GM21526 (cell line): ENCODE results near the gene CHAD.

Experiments
- ATAC-seq: cut with Tn5 transposase; IDR thresholded peaks from one replicate; pipeline ENCODE4 v1.9.1; 2021; ENCODE audit warnings: moderate library complexity; ENCODE audit not compliant: unreplicated experiment, low FRiP score

CHAD gene

GRCh38 chr17:50460831-50461526, 7.7 kb downstream of the CHAD start:
- no peak for ATAC-seq

GRCh38 chr17:50459756-50460155, 8.9 kb downstream of the CHAD start:
- ATAC-seq: no peak

DNA sequence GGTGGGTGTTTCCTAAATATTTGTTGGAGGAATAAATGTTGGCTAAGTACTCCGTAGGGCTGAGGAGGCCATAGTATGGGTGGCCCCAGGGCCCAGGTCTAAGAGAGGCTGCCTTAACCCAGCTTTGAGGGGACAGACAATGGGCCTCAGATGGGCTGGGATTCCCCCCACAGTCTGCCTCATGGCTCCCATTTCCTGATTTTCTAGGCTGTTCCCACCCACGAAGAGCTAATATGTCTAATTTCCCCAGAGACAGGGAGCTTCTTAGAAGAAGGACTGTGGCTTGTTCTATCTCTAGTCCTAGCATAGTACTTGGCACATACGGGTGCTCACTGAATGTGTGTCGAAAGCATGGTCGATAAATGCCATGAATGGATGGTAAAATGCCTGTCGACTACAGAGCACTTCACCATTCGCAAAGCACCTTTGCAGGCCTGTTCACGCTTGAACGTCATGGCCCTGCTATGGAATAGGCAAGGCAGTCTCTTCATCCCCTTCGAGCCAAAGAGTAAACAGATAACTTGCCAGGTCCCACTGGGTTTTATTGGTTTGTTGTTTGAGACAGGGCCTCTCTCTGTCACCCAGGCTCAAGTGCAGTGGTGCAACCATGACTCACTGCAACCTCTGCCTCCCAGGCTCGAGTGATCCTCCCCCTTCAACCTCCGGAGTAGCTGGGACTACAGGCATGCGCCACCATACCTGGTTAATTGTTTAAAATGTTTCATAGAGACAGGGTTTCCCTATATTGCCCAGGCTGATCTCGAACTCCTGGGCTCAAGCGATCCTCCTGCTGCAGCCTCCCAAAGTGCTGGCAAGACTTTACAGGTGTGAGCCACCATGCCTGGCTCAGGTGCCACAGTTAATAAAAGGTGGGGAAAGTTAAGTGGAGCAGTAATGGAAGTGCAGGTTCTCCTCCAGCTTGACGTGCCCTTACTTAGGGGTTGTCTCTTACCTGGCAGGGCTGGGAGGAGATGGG, 9.7 kb downstream of the CHAD start:
- no peak for ATAC-seq

- ATAC-seq: no peak
Measured at GRCh38 chr17:50458270-50458669, 10.4 kb downstream of the CHAD start.

GRCh38 chr17:50457621-50458020, 11.1 kb downstream of the CHAD start:
- no peak for ATAC-seq

DNA sequence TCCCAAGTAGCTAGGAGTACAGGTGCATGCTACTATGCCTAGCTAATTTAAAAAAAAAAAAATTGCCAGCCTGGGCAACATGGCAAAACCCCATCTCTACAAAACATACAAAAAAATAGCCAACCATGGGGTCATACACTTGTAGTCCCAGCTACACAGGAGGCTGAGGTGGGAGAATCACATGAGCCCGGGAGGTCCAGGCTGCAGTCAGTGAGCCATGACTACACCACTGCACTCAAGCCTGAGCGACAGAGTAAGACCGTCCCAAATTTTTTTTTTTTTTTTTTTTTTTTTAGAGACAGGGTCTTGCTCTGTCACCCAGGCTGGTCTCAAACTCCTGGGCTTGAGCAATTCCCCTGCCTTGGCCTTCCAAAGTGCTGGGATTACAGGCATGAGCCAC, 14.8 kb downstream of the CHAD start:
- ATAC-seq: no peak

DNA sequence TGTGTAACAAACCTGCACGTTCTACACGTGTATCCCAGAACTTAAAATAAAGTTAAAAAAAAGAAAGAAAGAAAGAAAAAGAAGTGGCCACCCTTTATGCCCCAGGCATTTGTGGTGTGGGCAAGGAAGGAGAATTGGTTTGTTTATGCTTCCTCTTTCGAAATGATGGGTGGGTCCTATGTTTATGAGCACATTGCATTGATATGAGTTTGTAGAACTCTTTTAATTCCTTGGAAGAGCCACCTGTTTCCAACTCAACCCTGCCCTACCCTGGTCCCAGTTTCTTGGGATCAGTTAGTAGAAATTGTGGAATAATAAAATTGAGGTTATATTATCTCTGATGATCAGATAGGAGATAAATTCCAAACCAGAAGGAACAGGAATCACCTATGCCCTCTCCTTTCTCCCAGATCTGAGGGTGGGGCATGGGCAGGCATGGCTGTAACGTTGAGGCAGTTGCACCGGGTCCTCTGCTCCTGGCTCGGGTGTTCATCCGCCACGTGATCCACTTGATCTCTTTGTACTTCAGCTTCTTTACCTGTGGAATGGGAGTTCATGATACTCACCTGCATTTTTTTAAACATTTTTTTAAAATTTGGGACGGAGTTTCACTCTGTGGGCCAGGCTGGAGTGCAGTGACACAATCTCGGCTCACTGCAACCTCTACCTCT, 15.9 kb downstream of the CHAD start:
- ATAC-seq: no peak

DNA sequence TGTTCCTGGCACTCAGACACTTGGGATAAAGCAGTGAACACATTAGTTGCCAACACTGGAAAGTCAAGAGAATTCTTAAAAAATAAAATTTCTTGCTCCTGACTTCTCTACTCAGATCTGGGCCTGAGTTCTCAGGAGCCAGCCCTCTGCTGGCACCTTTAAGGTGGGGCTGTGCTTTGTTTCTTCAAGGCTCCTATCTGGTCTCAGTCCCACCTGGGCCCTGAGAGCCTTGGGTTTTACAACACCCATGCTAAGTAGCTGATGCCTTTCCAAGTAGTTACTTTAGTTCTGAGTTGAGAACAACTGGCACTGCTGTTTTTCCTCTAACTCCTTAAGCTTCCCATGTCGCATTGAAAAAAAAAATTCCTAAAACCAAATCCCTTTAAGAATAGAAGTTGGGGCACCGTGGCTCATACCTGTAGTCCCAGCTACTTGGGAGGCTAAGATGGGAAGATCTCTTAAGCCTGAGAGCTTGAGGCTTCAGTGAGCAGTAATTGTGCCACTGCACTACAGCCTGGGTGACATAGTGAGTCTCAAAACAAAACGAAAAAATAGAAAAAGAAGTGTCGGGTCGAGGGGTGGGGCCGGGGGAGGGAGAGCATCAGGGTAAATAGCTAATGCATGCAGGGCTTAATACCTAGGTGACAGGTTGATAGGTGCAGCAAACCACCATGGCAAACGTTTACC, 16.6 kb downstream of the CHAD start:
- no peak for ATAC-seq

DNA sequence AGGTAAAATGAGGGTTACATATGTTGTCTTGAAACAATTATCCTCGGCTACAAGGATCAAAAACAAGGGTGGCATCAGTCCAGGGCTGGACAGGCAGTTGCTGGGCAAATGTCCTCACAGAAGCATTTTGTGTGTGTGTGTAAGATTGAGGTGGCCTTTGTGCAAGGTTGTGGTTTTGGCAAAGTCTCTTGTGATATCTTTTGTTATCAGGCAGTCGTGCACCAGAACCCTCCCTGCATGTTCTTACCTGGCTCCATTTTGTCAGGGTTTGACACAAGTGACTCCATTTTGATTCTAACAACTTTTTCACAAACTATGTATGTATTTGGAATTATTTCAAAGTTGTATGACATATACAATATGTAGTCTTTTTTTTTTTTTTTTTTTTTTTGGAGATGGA, 20.0 kb downstream of the CHAD start:
- no peak for ATAC-seq

GRCh38 chr17:50447870-50448595, 20.6 kb downstream of the CHAD start:
- no peak for ATAC-seq

DNA sequence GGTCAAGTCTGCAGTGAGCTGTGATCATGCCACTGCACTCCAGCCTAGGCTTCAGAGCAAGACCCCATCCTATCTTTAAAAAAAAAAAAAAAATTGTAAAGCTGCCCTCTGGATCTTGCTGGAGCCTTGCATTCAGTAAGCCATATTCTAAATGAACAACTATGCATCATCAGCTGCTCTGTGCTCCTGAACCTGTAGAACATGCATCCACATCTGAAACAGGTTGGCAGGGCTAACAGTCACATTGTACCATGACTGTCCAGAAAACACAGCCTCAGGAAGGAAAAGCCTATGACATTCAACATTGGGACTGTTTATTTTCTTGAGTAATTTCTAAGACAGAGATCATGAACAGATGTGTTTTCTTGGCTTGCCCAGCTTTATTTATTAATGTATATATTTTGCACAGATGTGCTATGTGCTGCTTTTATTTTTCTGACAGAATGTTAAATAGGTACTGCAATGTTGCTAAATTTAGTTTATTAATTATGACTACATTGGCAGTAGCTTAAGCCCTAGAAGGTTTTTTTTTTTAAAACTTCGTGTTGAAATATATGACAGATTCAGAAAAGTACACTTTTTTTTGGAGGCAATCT, 22.9 kb downstream of the CHAD start:
- ATAC-seq: no peak

- ATAC-seq: no peak
Measured at GRCh38 chr17:50444841-50445715, 23.6 kb downstream of the CHAD start.

- ATAC-seq: no peak
Measured at GRCh38 chr17:50443505-50443974, 25.1 kb downstream of the CHAD start.

- no peak for ATAC-seq
Measured at GRCh38 chr17:50440838-50441829, 27.5 kb downstream of the CHAD start.

GRCh38 chr17:50440172-50440837, 28.4 kb downstream of the CHAD start:
- ATAC-seq: no peak

DNA sequence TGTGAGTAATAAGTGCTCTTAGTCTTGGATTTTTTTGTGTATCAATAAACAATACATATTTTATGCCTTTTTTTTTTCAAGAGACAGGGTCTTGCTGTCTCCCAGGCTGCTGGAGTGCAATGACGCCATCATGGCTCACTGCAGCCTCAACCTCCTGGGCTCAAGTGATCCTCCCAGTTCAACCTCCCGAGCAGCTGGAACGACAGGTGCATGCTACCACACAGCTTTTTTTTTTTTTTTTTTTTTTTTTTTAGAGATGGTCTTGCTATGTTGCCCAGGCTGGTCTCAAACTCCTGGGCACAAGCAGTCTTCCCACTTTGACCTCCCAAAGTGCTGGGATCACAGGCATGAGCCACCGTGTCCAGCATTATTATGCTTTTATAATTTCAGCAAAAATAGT, 29.7 kb downstream of the CHAD start:
- no peak for ATAC-seq

GRCh38 chr17:50437409-50437808, 31.3 kb downstream of the CHAD start:
- no peak for ATAC-seq
